SH-SY5Y (cell line): ENCODE data around the gene PHACTR1.

Experiments used
- GATA2 ChIP-seq: IDR thresholded peaks from 2 replicates; pipeline ENCODE4 v1.6.1; 2011; ENCODE audit warnings: mild to moderate bottlenecking, low read depth, low read length
- GATA3 ChIP-seq: IDR thresholded peaks from 2 replicates; pipeline ENCODE4 v1.6.1; 2011; ENCODE audit warnings: low read depth, mild to moderate bottlenecking, low read length, moderate library complexity

Gene PHACTR1

DNA sequence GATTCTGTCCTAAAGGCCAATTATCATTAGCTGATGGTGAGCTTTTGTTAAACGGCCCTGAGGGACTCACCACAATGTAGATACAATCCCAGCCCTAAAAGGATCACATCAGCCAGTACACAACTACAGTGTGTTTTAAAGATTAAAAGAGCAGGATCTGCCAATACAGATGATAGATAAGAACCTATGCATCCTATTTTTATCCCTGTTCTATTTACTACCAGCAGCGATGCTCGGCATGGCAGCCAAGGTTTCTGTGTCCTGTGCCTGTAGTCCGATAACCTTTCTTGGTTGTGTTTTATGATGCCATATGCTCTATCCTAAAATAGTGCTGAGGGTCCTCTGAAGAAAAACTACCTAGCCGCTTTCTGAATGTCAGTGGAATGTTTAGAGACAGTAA is 289.4 kb downstream of the PHACTR1 start:
- TF ChIP-seq GATA2 (peak; percentile 82), GATA3 (peak; percentile 52)

DNA sequence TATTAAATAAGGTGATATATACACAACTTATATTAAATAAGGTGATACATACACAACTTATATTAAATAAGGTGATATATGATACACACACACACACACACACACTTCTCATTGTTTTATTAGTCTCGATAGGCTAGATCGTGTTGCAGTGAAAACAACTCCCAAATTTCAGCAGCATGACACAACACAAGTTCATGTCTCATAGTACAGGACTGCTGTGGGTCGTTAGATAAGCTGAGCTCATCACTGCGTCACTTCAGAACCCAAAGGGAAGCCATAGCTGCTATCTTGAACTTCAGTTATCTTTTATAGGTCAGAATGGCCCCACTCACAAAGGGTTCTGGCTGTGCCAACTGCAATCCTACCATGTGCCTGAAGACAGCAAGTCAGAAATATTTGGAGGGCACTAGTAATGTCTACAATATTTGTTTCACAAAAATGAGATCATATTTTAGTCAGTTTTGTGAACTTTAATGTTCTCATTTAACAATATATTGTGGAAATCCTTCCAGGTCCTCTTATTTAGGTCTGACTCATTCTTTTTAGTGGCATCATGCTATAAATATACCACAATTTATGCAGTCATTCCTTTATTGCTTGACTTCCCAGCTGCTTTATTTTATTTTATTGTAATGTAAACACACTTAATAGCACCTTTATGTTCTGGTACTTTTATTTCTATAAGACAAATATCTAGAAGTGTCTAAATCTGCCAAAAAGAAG is 290.2 kb downstream of the PHACTR1 start:
- TF ChIP-seq GATA3 (no peak), GATA2 (no peak)

DNA sequence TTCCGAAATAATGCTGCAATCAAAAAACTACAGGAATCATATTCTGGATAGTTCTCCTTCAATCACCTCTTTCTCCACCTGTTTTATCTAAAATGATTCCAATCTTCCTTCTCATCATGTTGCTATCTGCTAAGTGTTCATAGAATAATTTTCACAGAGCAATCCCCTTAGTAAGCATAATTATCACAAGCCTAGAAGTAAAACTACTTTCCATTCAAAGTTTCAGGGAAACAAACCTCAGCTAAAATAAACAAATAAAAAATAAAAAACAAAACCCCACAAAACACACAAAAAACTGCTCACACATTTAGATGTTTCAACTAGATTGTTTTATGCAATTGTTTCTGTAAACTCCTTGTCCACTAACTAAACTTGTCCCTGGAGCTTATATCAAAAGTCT is 291.2 kb downstream of the PHACTR1 start:
- no peak for TF ChIP-seq GATA3
- no peak for TF ChIP-seq GATA2

DNA sequence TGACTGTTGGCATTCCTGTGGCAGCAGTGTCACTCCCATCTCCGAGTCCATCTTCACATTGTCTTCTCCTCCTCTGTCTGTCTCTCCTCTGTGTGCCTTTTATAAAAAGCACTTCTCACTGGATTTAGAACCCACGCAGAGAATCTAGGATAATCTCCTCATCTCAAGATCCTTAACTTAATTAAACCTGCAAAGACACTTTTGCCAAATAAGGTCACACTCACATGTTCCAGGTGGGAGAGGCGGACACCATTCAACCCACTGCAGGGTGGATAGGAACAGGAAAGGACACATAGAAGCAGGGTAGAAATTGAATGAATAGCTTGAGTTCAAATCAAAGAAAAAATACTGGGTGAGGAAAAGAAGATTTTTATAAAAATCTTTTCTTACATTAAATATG is 292.5 kb downstream of the PHACTR1 start:
- TF ChIP-seq GATA3 (no peak), GATA2 (no peak)

DNA sequence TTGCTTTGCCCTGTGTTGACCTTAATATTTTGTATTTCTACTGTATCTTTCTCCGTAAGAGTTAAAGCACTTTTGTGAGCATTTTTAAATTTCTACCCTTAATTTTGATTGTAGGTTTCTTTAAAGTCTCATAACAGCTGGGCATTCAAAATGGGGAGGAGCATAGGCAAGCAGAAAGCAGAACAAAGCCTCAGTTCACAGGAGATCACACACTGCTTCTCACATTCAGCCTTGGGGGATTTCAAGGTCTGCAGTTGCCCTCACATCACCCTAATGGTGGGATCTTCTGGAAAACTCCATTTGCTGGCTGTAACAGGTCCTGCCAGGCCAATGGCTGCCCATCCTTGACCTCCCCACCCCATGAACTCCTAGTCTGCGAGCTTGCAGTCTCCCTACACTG is 292.9 kb downstream of the PHACTR1 start:
- TF ChIP-seq GATA2 (no peak), GATA3 (no peak)

DNA sequence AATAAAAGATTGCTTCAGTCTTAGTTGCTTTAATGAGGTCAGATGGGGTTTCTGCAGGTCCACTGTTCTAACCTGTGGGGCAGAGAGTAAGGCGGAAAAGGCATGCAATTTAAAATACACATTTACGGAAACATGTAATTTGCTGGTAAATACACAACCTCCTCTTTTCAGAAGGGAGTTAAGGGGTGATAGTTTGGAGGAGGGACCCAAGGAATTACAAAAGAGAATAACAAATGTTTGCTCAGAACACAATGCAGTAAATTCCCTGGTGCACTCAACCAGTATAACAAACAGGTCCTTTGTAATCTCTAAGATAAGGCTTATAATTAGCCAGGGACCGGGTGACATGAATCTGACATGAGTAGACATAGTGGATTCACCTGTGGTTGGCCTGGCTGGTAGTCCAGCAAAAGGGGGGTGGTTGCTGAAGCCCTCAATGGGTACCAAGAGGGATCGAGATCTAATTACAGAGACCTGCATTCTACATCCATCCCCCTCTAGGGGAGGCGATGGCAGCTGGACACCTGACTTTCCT is 295.1 kb downstream of the PHACTR1 start:
- no peak for TF ChIP-seq GATA2
- TF ChIP-seq GATA3 = no peak

- TF ChIP-seq GATA3 (no peak), GATA2 (no peak)
These were observed 295.7 kb downstream of the PHACTR1 start for GRCh38 chr6:13012296-13012695.

DNA sequence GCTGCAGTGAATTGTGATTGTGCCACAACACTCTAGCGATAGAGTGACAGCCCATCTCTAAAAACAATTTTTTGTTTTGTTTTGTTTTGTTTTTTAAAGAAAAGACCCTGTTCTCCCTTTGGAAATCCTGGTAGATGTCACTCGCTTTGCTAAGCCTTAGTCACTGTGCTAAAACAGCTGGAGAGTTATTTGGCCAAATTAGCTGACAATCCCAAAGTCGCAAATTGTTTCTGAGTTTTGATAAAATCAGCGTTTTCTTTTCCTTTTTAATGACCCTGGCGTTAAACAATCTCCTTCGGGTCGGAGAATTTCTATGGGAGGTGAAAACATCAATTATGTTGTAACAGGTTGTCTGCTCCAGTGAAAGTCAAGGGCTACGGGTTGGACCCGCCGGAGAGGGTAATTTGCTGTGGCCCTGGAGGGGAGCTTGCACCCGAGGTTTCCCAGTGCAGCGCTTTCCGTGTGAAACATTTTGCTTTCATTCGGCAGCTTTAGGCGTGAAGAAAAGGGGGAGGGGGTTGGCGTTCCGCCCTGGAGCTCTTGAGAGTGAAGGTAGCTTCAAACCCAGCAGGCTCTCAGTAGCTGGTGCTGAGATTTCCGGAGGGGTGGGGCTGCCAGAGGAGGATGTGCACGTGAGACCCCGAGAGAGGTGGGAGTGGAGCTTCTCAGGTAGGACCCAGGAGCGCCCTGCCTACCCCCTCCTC is 296.6 kb downstream of the PHACTR1 start:
- TF ChIP-seq GATA3 = no peak
- no peak for TF ChIP-seq GATA2

DNA sequence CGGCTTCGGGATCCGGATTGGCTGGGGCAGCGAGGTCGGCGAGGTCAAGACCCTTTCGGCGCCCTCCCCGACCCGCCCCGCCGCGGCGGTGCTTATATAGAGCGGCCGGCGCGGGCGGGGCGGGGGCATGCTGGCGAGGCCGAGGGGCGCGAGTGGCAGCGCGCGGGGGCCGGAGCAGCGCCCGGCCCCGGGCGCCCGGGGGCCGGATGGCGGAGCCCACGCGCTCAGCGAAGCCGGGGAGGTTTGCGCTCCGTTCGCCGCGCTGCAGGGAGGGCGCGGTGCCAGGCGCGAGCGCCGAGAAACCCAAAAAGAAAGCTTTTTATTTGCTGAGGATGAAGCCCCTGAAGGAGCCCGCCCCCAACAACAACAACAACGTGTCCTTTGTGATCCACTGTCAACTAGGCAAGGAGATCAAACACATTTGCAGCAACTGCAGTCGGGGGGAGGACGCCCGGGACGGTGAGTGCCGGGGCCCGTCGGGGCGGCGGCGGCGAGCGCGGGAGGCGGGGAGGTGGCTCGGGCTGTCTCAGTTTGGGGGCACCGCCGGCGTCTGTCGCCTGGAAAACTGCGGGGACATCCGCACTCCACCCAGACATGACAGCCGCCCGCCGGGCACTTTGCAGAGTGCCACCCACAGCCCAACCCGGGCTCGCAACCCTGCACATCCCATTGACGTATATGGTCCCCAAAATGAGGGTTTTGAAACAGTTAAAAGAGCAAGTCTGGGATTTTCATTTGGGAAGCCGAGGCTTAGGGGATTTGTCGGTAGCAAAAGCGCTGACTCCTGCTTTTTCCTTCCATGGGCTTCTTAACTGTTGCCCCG is 297.3 kb downstream of the PHACTR1 start:
- no peak for TF ChIP-seq GATA3

- TF ChIP-seq GATA3 (no peak), GATA2 (no peak)
These were observed 298.2 kb downstream of the PHACTR1 start for GRCh38 chr6:13014504-13015378.

- TF ChIP-seq GATA2 = no peak
- no peak for TF ChIP-seq GATA3
These were observed 298.8 kb downstream of the PHACTR1 start for GRCh38 chr6:13015379-13015681.

GRCh38 chr6:13024616-13025015 is 308.0 kb downstream of the PHACTR1 start:
- TF ChIP-seq GATA2 (no peak), GATA3 (no peak)

GRCh38 chr6:13025893-13026499 is 309.4 kb downstream of the PHACTR1 start:
- TF ChIP-seq GATA3 (no peak), GATA2 (no peak)
